H1 (cell line): Measurements from ENCODE around the gene TWNK. TPM values are rescaled to one million over a fixed set of nuclear protein-coding genes. Genes with fewer than 3 reads are reported as not detected.

Source experiments
- EGR1 ChIP-seq: IDR thresholded peaks from 2 replicates; pipeline ENCODE4 v1.6.1; 2011; ENCODE audit warnings: low read depth, low read length, borderline replicate concordance
- JUN ChIP-seq: IDR thresholded peaks from 2 replicates; pipeline ENCODE4 v1.6.1; 2011; ENCODE audit warnings: low read depth, mild to moderate bottlenecking, improper control_type of control experiment, low read length
- PHF8 ChIP-seq: fragments of 200-600 bp; sonication (generic); conservative IDR thresholded peaks from 2 replicates; pipeline ENCODE4 v1.7.1; 2012; ENCODE audit warnings: low read depth, mild to moderate bottlenecking, inconsistent platforms, low read length, moderate library complexity
- polyA plus RNA-seq, 7 experiments: library from polyadenylated mRNA; depleted of rRNA in 3 of 7; stranded (reverse) in 5 of 7; unstranded in 2 of 7; fragments of >200 nt in 5 of 7; fragments of 200-250 nt in 2 of 7; gene quantifications; 1 replicate in 5 of 7; 2 replicates in 1 of 7; 4 replicates in 1 of 7; pipeline versions ENCODE4 v1.2.1 to v1.2.3, GENCODE V29; 2011 to 2013; ENCODE audit warnings: missing spikeins in 2 of 7, mixed read lengths in 2 of 7
- total RNA-seq: library from RNA; stranded (reverse); fragmentation: NEBNext Ultra II Directional; extraction: Animal tissue kit (Norgen Biotek cat#: 25700); gene quantifications from 2 replicates; pipeline ENCODE4 v1.2.1, GENCODE V29; 2021

TWNK gene
- total and polyA plus RNA-seq, 2 of the 8 experiments (the other 6 are each of a cell fraction or from before 2014, with no cell fraction given) = 15.4 to 32.5 TPM

GRCh38 chr10:101040851-101041250 is 53.5 kb downstream of the TWNK start (continued):
- TF ChIP-seq JUN = no peak
- no peak for TF ChIP-seq EGR1
- no peak for TF ChIP-seq PHF8
- TF ChIP-seq, all 59 proteins: peak for 0
